ENCODE data around the gene SIVA1. TPM values are rescaled to one million over a fixed set of nuclear protein-coding genes. Genes with fewer than 3 reads are reported as not detected.

Gene SIVA1
- total RNA-seq, 1 experiment from 2014 or later = 292 TPM

Other genes with a start within 250 kb of the SIVA1 start
- not detected in 2 replicates for gene C14orf180, start 173.4 kb upstream of the SIVA1 start, total RNA-seq (2014; rRNA removed; shearing (Covaris generic))
- 0.49 TPM in 1 of 2 replicates, not detected in the other for gene TMEM179, start 148.4 kb upstream of the SIVA1 start, total RNA-seq (2014; rRNA removed; shearing (Covaris generic))
- gene INF2, start 63.5 kb upstream of the SIVA1 start, total RNA-seq (2014; rRNA removed; shearing (Covaris generic)) = 24.8 and 25.6 TPM in 2 replicates
- gene ADSS1, start 28.9 kb upstream of the SIVA1 start, total RNA-seq (2014; rRNA removed; shearing (Covaris generic)) = 0.05 and 0.84 TPM in 2 replicates
- 81.6 and 134 TPM in 2 replicates for gene AKT1, start 42.6 kb downstream of the SIVA1 start, total RNA-seq (2014; rRNA removed; shearing (Covaris generic))
- 3.3 and 4.1 TPM in 2 replicates for gene ZBTB42, start 48.0 kb downstream of the SIVA1 start, total RNA-seq (2014; rRNA removed; shearing (Covaris generic))
- gene CEP170B, start 112.1 kb downstream of the SIVA1 start, total RNA-seq (2014; rRNA removed; shearing (Covaris generic)) = 3.8 and 9.1 TPM in 2 replicates
- gene PLD4, start 171.7 kb downstream of the SIVA1 start, total RNA-seq (2014; rRNA removed; shearing (Covaris generic)) = not detected in 2 replicates
- 3.2 and 4.7 TPM in 2 replicates for gene AHNAK2, start 225.2 kb downstream of the SIVA1 start, total RNA-seq (2014; rRNA removed; shearing (Covaris generic))
- 3.3 and 5.6 TPM in 2 replicates for gene CLBA1, start 232.6 kb downstream of the SIVA1 start, total RNA-seq (2014; rRNA removed; shearing (Covaris generic))

Measured in M059J (cell line).